ENCODE results near the gene ACTBL2.
"Not testable (repeated sequence)": the region's sequence is repeated elsewhere in the genome, so short reads cannot be mapped to it uniquely, and the experiment has no call there.

Gene ACTBL2

DNA sequence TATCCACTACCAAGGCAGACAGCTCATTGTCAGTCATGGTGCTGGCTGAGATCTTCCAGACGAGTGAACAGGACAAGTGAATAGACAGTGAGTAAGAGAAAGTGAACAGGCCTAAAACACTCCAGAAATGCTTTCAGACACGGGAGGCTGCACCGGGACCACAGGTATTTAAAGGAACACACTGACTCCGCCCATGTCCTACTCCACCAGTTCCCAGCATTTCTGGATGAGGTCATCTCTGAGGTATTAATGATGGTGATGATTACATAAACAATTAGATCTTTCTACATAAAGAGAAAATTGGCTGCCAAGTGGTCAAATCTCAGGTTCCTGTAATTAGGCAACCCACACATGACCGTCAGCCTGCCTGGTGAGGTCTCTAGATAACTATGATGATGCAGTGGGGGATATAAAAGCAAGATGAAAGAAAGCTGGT lies at the start of gene ACTBL2:
Gene ACTBL2, minus strand, starts transcription at position 141 of the 436 bp plus-strand sequence. Its CDS starts 104 bp downstream, at position 37.
- no peak for DNase-seq

DNA sequence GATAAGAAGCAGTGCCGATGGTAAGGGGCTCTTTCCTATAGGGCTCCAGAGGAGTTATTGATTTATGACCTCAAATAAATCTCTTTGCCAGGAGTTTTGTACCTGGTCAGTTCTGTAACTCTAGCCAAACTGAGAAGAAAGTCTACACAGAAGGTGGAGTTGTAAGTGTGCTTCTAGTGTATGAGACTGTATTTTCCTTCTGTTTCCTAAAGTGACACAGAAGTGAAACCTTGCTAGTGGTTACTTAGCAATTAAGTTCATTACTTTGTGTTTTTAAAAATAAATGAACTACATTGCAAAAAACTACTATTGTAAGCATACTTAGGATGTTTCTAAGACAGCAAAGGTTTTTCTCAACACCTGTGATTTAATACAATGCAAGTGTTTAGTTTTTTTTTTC lies 48.7 kb upstream of the ACTBL2 start:
- no peak for DNase-seq

DNA sequence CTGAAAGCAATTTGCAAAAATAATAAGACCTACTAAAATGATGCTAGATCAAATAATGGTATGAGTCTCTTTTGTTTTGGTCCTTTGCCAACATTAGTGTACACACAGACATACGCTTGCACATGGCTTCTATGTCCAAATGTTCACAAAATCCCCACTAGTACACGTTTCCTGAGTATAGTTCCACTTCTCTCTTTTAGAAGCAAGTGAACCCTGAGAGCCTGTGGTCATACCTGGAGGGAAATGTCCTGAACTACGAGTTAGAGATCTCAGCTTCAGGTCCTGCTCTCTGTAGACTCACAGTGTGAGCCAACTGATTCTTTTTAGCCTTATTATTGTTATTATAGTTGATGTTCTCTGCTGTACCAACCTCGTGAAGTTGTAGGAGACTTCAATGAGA lies 47.3 kb upstream of the ACTBL2 start:
- DNase-seq: no peak

DNA sequence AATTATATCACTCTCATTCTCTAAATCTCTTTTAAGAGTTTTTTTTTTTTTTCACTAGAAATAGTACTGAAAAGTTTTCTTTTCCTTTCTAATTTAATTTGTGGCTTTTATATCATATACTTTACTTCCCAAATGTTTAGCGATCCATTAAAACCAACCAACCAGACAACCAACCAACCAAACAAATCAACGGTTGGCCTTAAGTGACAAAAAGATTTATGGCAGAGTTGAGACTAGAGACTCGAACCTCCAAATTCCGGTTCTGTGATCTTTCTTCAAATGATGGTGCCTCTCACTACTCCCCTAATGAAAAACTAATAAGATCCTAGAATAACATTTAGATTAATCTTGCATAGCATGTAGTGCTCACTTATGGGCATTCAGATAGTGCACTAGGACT lies 45.3 kb upstream of the ACTBL2 start:
- no peak for DNase-seq

DNA sequence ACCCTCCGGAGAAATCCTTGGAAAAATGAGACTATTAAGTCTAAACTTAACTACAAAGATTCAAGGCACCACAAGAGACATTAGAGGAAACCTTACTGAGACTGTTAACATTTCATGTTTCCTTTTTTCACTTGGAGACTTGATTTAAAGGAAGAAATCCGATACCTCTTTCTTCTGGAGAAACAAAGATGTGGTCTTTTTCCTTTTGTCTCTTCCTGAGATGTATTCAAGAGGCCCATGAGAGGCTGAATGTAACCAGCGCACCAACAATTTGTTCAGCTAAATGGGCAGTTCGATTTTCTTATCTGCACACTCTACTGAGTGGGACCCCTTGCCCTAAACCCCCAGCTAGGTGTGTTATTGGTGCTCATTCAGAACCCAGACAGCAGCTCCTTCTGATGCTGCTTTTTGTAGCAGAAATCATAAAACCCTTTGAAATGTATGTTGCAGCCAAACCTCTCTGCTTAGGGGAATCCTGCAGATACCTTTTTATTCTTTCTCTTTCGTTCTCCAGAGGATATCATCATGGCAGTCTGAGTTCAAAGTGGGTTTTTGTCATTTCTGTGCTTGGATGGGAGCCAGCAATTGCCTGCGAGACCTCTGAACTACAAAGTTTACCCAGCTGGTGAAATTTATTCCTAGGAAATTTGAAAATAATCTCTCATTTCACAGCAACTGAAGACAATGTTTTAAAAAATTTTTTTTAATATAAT lies 41.9 kb upstream of the ACTBL2 start:
- peak; percentile 21 for DNase-seq

DNA sequence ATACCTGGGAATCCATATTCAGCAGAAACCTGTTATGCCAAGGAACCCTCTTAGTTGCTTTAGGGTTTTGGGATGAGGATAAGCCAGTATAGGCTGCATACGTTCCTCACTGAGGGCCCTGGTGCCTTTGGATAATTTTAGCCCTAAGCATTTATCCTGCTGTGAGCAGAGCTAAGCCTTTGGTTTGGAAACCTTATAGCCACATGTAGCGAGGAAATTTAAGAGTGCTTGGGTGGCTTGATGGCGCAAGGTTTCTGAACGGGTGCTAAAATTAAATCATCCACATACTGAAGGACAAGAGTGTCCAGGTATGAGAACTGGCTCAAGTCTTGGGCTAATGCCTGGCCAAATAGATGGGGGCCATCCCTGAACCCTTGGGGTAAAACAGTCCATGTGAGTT lies 39.9 kb upstream of the ACTBL2 start:
- not testable (repeated sequence) for DNase-seq

DNA sequence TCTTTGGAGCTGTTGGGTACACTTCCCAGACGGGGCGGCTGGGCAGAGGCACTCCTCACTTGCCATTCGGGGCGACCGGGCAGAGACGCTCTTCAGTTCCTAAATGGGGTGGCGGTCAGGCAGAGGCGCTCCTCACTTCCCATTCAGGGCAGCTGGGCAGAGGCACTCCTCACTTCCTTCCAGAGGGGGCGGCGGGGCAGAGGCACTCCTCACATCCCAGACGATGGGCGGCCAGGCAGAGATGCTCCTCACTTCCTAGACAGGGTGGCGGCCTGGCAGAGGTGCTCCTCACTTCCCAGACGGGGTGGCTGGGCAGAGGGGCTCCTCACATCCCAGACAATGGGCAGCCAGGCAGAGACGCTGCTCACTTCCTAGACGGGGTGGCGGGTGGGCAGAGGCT lies 35.8 kb upstream of the ACTBL2 start:
- DNase-seq: not testable (repeated sequence)

DNA sequence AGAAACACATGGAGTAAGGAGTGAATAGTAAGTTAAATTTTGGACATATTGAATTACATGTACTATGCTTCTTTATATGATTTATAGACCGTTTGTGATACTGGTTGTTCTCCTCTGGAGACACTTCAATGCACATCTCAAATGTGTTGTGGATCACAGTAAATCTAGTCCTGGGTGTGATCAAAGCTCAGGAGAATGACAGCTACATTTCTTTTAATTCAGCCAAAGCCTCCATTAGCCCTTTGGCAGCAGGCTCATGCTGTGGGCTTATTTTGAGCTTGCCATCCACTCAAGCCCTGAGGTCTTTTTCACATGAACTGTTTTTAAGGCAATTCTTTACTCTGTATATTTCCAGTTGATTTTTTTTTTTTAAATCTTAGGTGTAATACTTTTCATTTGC lies 34.6 kb upstream of the ACTBL2 start:
- DNase-seq: no peak

DNA sequence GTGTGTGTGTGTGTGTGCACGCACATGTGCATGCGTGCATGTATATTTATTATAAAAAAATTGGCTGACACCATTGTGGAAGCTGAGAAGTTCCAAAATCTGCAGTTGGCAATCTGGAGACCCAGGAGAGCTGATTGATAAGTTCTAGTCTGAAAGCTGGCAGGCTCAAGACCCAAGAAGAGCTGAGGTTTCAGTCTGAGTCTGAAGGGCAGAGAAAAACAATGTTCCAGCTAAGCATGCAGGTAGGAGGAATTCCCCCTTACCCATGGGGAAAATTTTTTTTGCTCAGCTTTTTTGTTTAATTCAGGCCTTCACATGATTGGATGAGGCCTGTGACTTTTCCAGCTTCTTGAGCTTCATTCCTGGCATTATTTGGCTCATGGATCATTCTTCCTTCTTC lies 31.2 kb upstream of the ACTBL2 start:
- DNase-seq: no peak

DNA sequence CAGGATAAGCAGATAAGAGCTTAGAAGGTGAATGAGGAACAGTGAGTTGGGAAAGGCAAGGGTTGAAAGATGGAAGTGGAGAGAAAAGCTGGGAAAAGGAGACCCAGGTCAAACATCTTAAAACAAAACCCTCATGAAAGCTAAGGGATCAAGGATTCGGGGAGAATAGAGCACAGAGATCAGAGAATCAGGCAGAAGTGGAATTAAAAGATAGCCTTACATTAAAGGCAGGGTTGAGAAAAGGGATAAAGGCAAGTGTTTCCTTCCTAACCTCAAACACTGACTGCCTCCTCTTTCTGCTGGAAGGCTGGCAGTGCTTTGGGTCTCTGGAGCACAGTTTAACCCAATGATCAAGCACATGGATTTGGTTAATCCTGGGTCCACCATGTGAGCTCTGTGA lies 28.7 kb upstream of the ACTBL2 start:
- DNase-seq: no peak

DNA sequence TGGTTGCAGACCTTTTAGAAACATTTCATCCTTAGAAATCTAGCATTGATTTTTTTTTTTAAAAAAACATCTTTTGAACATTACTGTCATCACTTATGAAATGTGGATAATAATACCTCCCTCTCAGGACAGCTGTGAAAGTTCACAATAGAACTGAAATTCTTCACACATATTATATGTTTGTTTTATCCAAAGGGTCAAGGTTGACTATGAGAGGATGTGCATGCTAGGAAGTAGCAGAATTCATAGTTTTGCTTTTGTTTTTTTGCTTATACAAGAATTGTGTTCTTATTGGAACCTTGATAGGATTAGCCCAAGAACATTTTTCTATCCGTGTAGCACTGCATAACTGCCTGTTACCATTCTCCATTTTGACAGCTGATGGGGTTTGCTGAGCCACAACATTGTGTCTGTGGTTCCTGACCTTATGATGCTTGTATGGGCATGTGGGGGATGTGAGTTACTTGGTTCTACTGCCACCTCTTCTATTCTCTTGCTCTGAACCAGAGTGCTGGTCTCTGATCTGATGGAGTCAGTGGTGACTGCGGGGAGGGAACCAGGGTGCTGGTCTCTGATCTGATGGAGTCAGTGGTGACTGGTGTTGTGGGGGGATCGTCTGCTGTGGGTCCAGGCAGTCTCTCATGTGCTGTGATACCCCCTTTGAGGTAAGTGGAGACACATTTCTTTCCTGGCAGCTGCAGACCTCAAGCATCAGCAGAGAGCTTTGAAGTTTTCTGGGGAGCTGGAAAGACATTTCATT lies 27.1 kb upstream of the ACTBL2 start:
- DNase-seq: no peak

DNA sequence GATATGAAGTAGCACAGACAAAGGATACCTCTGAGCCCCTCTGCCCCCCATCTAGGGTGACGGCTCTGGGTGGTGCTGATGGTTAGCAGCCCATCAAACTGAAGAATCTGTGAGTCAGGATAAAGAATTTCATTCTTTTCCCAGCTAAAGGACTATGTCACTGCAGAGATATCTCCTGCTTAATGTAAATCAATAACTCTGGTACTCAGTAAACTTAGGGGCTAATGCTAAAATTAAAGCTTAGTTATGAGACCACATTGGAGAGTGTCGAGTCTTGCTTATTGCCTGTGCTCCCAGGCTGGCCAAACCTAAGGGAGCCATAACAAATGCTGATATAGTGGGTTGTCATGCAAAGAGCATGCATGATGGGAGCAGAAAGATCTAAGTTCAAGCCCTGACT lies 25.6 kb upstream of the ACTBL2 start:
- no peak for DNase-seq

DNA sequence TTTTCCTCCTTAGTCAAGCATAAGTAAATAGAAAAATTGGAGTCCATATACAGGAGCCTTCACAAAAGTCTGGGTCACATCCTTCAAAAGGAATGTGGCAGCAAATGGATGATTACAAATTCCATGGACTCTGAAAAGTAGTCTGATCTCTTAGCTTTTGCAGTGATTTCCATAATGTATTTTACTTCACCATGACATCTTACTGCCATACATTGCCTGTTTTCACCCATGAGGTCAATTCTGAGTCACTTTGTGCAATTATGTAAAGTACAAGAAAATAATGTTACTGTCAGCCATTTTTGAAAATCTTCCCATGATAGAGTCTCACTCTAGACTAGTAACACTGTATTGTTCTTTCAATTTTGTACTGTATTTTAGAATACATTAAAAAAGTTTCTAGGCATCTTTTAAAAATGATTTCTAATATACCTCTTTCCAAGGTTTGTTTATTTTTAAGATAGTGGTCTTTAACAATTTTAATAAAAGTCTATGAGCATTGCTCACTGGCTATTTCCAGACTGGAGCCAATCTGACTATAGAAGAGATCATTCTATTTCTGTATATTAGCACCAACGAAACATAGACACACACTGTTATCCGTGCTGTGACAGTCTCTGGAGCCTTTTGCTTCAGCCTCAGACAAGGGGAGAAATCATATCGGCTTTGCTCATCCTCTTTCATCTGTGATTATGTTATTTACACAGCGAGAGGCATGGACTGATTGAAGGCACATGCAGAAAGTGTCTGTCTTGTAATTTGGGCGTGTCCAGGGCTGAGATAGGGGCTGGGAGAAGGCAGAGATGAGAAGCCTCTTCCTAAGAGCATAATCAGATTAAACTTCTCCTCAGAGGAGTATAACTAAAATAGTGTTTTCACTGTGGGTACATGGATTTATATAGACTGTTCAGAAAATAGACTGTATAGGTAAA lies 22.9 kb upstream of the ACTBL2 start:
- DNase-seq: no peak

DNA sequence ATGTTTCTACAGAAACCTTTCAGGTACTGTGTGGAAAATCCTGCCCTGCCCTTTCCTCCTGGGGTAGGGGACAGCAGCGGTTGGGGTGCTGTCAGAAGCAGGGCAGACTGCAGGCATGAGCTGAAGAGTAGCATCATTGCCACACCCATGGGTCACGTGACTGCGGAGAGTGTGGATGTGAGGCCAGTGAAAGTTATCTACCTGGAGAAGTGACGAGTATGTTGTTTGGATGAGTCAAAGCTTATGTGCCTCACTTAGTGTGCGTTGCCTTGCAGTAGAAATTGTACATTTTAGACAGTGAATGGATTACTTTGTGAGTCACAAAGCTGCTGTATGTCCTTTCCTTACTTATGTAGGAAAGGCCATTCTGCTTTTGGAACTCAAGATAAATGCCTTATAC lies 21.7 kb upstream of the ACTBL2 start:
- DNase-seq: no peak

DNA sequence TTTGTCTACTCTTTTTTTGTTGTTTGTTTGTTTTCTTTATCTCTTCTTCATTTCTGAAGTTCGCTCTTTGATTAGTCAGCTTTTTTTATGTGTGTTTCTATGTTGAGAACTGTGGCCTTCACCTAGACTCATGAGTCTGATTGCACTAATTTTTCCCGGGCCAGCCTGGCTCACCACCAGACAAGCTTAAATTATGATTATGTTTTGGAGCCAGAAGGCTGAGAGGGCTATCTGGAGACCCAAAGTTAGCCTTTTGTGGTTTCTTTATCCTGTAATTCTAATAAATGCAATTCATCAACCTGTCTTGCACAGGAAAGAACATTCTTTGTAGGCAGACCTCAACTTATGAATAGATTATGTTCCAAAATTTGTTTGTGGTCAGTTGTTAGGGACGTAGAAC lies 20.8 kb upstream of the ACTBL2 start:
- no peak for DNase-seq

DNA sequence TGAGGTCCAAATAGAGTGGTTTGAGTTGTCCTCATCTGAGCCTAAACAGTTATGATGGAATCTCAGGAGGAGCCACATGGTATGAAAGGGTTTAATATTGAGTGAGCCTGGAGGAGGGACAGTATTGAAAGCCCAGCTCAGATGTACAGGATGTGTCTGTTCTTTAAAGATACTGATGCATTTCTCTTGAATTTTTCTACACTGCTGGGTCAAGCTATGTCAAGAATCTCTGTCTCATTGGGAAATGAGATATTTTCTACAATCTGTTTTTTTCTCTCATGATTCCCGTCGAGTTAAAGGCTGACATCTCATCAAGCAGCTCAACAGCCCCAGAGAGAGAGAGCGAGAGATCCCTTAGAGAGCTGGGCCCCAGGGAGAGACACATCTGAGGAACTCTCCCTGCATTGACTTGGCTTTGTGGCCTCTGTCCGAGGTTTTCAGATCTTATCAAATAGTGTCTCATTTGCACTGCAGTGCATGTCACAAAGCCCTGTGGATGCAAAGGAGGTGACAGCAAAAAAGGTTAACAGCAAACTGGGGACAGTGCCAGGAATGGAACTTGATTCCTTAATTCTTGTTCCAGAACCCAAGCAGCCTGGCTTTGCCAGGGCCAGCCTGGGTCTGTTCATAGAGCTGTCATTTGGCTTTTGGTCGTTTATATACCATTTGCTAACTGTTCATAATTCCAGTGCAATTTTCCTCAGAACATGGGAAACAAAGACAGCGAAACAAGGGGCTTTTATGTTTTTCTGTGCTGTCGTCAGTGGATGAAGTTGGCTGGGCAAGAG lies 19.0 kb upstream of the ACTBL2 start:
- DNase-seq: peak; percentile 17

DNA sequence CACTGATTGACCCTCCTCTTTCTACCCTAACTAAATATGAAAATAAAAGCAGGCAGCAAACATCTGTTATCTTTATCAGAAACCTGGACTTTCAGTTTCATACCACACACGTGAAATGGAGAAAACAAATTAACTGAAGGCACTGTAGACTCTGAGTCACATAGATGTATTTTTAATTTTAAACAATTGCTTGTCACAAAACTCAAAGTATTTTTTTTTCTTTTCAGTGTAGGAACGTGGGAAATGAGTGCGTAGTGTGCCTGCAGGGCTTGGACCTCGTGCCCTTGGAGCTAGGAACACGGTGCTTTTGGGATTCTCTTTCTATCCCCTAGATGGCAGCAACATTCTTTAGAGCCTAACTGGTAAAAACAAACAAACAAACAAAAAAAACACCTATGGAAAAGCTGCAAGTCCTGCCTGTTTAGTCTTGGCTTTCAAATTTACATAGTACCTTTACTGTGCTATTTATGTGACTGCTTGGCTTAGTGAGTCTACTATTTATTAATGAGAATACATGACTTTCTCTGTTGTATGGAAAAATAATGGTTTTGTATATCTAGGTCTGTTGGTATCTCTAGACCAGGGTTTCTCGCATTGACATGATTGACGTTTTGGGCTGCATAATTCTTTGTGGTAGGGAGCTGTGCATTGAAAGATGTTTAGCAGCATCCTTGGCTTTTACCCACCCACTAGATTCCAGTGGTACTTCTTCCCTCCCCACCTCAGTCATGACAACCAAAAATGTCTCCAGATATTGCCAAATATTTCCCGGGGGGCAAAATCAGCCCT lies 16.8 kb upstream of the ACTBL2 start:
- DNase-seq: peak; percentile 35

DNA sequence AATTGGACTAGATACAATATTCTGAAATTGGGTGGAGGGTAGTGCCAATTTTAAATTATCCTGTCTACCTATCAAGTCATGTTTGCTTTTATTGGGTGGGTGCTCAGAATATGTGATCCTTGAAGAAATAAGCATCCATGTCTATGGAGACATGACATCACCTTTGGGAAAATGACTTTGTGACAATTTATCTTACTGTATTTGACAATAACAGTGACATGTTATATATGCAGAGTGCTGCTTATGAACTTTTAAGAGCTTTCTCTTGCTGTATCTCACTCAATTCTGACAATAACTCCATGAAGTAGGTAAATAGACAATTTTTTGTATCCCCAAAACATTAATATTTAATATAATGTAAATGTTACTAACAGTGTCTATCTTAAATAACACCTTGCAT lies 15.1 kb upstream of the ACTBL2 start:
- DNase-seq: no peak

DNA sequence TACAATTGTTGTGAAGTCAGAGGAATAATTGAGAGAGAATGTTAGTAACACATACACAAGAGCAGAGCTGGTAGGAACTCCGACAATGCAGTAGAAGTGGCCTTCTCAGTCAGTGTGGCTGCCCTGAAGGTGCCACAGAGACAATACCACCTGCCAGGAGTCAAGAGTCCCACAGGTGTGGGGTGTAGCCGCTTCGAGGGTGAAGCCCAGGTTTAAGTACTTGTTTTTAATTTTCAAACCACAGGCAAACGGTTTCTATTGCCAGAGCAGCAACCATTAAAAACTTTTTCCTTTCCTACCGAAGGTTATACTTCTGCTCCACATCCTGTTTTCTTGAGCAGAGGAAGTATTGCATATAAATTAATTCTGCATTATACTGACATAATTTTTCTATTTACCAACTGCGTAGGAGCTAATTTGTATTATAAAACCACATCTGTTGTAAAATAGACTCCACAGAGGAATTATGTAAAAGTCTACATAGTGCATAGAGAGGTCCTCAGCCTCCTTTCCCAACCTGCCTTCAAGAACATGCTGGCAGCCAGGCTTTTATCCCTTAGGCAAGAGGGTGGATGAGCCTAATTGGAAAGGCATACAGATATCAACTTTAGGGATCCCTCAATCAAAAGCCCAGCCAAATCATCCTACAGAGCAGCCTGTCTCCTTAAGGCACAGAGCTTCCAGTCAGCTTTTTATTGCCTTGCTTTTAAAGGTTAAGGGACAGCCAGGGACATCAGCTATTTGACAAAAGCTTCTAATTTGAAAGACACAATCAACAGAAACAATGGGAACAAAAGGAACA lies 12.9 kb upstream of the ACTBL2 start:
- peak; percentile 54 for DNase-seq
